Measurements from ENCODE around the gene MICU1.

MICU1 gene

GRCh38 chr10:72323771-72324191, 302.1 kb downstream of the MICU1 start:
- DNase-seq, result no peak

DNA sequence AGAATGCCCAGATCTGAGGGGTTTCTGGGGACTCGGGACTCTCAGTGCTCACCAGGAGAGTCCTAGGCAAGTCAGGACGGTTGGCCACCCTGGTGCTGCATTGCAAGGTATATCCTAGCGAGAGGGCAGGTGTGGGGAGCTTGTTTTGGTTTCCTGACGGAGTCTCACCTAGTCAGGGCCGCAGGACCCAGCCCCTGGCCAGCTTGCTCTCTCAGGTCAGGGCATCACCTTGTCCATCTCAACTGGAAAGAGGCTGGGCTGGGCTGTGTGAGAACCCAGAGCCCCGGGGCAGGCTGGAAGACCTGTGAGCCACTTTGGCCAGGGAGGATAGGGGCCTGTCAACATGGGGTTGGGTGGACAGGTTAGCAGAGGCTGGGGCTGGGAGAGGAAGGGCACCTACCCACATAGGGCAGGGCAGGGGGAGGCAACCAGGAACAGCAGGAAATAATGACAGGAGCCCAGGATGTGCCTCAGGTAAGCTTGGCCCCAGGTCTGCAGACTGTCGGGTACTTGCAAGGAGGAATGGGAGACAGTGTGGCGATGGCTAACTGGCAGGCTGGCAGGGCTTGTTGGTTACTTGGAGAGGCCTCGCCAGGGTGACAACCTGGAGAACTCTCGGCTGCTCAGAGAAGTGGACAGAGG, 302.6 kb downstream of the MICU1 start:
- no peak for DNase-seq

DNA sequence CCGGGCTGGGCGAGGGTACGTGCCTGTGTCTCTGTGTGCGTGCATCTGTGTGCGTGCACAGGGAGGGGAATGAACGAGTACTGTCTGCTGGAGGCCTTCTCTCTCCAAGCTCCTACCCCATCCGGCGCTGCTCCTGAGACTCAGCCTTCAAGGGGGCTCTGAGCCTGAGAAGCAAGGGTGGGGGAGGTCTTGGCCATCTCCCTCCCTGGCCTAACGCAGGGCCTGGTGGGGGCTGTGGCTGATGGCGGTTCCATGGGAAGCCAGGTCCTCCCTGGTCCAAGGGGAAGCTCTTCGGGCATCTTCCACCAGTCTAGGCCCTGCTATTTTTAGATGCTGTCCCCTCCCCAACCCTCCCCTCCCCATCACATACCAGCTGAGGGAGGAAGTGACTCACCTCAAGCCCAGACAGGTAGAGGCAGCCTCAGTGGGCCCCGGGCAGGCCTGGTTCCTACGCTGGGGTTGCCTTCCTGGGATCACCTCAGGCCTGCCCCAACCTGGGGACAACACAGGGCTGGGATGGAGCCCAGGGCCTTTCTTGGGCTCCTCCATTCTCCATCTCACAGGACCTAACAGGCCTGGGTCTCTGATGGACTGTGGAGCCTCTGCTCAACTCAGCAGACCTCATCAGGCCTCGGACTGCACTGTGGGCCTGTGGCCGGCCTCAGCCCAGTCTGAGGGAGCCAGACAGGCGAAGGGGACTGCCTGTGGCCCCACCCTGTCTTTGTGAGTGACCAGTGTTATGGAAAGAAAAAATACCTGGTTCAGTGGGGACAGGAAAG, 303.4 kb downstream of the MICU1 start:
- DNase-seq, result no peak

DNA sequence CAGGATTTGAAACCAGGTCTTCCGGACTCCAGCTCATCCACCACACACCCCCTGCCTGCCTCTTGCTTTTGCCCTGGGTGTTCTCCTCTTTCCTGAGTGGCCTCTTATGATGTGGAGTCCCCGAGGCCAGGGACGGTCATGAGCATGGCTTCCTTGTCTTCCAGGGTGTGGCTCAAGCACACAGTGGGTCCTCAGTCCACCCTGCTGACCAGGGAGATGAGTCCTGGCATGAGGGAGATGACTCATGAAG, 303.9 kb downstream of the MICU1 start:
- no peak for DNase-seq

DNA sequence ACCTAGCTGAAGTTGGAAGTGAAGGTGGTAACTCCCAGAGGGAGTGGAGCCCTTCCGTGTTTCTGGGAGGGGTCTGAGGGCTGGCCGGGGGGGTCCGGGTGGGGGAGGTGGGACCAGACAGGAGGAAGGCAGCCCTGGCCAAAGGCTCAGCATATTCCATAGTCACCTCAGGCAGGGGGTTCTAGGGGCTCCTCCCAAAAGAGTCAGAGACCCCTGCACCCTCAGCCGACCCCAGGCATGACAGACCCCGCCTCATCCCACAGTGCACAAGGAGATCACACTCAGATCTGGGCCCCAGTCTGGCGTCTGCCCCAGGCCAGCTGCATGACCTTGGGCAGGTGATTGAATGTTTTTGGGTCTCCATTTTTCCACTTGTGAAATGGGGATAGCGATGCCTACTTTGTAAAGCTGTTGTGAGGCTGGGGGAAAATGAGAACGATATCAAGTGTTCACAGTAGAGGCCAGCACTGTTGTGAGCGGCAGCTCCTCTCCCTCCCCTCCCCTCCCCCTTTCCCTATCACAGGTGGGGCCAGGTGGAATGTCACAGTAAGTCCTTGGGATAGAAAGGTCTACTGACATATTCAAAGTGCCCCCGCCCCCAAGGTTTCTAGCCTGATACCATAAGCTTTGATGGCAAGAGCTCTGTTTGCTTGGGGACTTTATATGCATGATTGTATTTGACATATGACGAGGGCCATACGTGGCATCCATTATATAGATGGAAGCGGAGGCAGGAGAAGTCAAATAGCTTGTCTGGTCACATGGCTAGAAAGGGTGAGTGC, 304.4 kb downstream of the MICU1 start:
- DNase-seq, result no peak

- DNase-seq, result no peak
Measured at GRCh38 chr10:72320676-72321247, 305.1 kb downstream of the MICU1 start.

GRCh38 chr10:72319416-72320254, 306.2 kb downstream of the MICU1 start:
- peak; percentile 90 for DNase-seq

DNA sequence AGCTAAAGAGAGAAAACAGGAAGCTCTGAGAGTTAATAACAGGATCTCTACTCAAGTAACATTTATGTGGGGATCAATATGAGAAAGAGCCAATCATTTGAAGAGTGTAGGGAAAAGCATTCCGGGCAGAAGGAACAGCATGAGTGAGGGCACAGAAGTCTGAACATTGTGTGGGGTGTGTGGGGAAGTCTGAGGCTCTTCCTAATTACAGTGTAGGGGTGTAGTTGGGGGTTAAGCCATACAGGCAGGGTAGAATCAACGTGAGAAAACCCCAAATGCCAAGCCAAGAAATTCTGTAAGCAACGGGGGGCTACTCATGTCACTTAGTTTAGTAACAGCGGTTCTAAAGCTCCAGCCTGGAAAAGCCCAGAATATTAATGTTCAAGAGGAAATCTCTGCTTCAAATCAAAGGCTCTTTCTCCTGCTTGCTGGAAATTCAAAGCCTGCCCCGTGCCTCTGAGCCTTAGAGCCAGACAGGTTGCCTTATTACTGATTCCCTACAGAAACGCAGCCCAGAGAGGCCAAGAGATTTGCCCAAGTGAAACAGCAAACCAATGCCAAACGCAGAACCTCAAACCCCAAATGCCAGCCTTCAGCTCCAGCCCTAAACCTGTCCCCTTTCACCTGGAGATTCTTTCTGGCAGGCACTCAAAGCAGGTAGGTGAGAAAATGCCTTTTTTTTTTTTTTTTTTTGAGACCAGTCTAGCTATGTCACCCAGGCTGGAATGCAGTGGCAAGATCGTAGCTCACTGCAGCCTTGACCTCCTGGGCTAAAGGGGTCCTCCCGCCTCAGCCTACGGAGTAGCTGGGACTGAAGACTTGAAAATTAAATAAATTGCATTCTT, 307.2 kb downstream of the MICU1 start:
- DNase-seq, result no peak

Data from midbrain (tissue), 1 donor.